IMR-90 (cell line): ENCODE measurements around the gene SPOCK3. TPM values are rescaled to one million over a fixed set of nuclear protein-coding genes. Genes with fewer than 3 reads are reported as not detected.

ENCODE experiments used
- ATAC-seq: fragments of 200-7000 bp; cut with Tn5 transposase; 2 replicates; pipeline ENCODE4 v1.9.1; 2020; ENCODE audit warnings: low read depth, mild to moderate bottlenecking, moderate library complexity
- BruUV-seq: library from RNA; stranded (reverse); fragments of 400-500 nt; replicated peaks from 2 replicates; lab custom pipeline; 2021; lab: Mats Ljungman, UMichigan
- CTCF ChIA-PET: fragments of 300-600 bp; formaldehyde crosslinking; extraction: SDS; loops from one replicate; lab custom pipeline; 2021; ENCODE audit warnings: antibody characterized with exemption; lab: Yijun Ruan, JAX
- POLR2A ChIA-PET: fragments of 300-600 bp; sonication (Branson Sonifier 250); formaldehyde crosslinking; loops from one replicate; lab custom pipeline; 2022; ENCODE audit warnings: antibody characterized with exemption; ENCODE audit not compliant: unreplicated experiment; lab: Charles Lee
- DNase-seq: peaks from one replicate; pipeline ENCODE4 v3.0.0; 2013
- H2AFZ ChIP-seq: replicated peaks from 2 replicates; pipeline ENCODE3; 2013; ENCODE audit warnings: low read length, mild to moderate bottlenecking; ENCODE audit not compliant: poor library complexity
- H2AK5ac ChIP-seq: 2 replicates; pipeline ENCODE4 v1.6.1; 2013; ENCODE audit warnings: low read depth, low read length, inconsistent platforms
- H2AK9ac ChIP-seq: replicated peaks from 2 replicates; pipeline ENCODE3; 2013; ENCODE audit warnings: mild to moderate bottlenecking, low read depth, low read length, moderate library complexity; ENCODE audit not compliant: poor library complexity
- H2BK120ac ChIP-seq: 2 replicates; pipeline ENCODE4 v1.6.1; 2013; ENCODE audit warnings: low read depth, low read length, inconsistent platforms
- H2BK15ac ChIP-seq: 3 replicates; pipeline ENCODE4 v1.6.1; 2013; ENCODE audit warnings: low read depth, low read length, inconsistent platforms
- H2BK20ac ChIP-seq: 2 replicates; pipeline ENCODE4 v1.6.1; 2013; ENCODE audit warnings: low read depth, mild to moderate bottlenecking, inconsistent platforms, low read length, moderate library complexity
- H2BK5ac ChIP-seq: 2 replicates; pipeline ENCODE4 v1.6.1; 2013; ENCODE audit warnings: mild to moderate bottlenecking, low read depth, low read length, inconsistent platforms; ENCODE audit not compliant: poor library complexity, severe bottlenecking
- H3K14ac ChIP-seq: replicated peaks from 2 replicates; pipeline ENCODE4 v1.6.1; 2013; ENCODE audit warnings: low read depth, low read length, inconsistent platforms
- H3K18ac ChIP-seq: 2 replicates; pipeline ENCODE4 v1.6.1; 2013; ENCODE audit warnings: low read depth, low read length, control low read depth
- H3K23ac ChIP-seq: 2 replicates; pipeline ENCODE4 v1.6.1; 2013; ENCODE audit warnings: low read depth, low read length, inconsistent platforms
- H3K27ac ChIP-seq: 2 replicates; pipeline ENCODE4 v1.5.1; 2013; ENCODE audit warnings: mild to moderate bottlenecking, control low read depth, low read length; ENCODE audit not compliant: insufficient read depth
- H3K27me3 ChIP-seq: 2 replicates; pipeline ENCODE4 v1.6.1; 2013; ENCODE audit warnings: low read length; ENCODE audit not compliant: control insufficient read depth, insufficient read depth
- H3K36me3 ChIP-seq: 2 replicates; pipeline ENCODE4 v1.6.1; 2013; ENCODE audit warnings: low read length, mixed read lengths; ENCODE audit not compliant: control insufficient read depth, insufficient read depth
- H3K4ac ChIP-seq: 2 replicates; pipeline ENCODE4 v1.6.1; 2013; ENCODE audit warnings: low read depth, low read length, inconsistent platforms
- H3K4me1 ChIP-seq: 2 replicates; pipeline ENCODE4 v1.6.1; 2013; ENCODE audit warnings: low read length, mixed read lengths; ENCODE audit not compliant: control insufficient read depth, insufficient read depth
- H3K4me2 ChIP-seq: 2 replicates; pipeline ENCODE4 v1.6.1; 2013; ENCODE audit warnings: low read depth, mild to moderate bottlenecking, control low read depth, low read length, moderate library complexity
- H3K4me3 ChIP-seq: 2 replicates; pipeline ENCODE4 v1.5.1; 2013; ENCODE audit warnings: low read depth, mild to moderate bottlenecking, control low read depth, low read length, moderate library complexity; ENCODE audit not compliant: insufficient read depth
- H3K56ac ChIP-seq: 2 replicates; pipeline ENCODE4 v1.6.1; 2013; ENCODE audit warnings: low read length, inconsistent platforms; ENCODE audit not compliant: insufficient read depth; ENCODE audit errors: extremely low read depth
- H3K79me1 ChIP-seq, 2 experiments: 2 replicates each; pipeline ENCODE4 v1.6.1; 2013; ENCODE audit warnings: low read length in 2 of 2, inconsistent platforms in 1 of 2, low read depth in 1 of 2
- H3K9ac ChIP-seq: 2 replicates; pipeline ENCODE4 v1.6.1; 2013; ENCODE audit warnings: low read depth, low read length, control low read depth
- H3K9me1 ChIP-seq: 2 replicates; pipeline ENCODE4 v1.6.1; 2013; ENCODE audit warnings: low read length, inconsistent platforms; ENCODE audit not compliant: insufficient read depth
- H3K9me3 ChIP-seq: 2 replicates; pipeline ENCODE4 v1.6.1; 2013; ENCODE audit warnings: low read length; ENCODE audit not compliant: control insufficient read depth, insufficient read depth
- H4K20me1 ChIP-seq: 2 replicates; pipeline ENCODE4 v1.6.1; 2013; ENCODE audit warnings: low read length, inconsistent platforms; ENCODE audit not compliant: insufficient read depth
- H4K5ac ChIP-seq: 2 replicates; pipeline ENCODE4 v1.6.1; 2013; ENCODE audit warnings: mild to moderate bottlenecking, low read depth, low read length, control low read depth
- H4K8ac ChIP-seq, 2 experiments: 2 replicates each; pipeline ENCODE4 v1.6.1; 2013; ENCODE audit warnings: low read depth in 2 of 2, low read length in 2 of 2, control low read depth in 1 of 2, inconsistent platforms in 1 of 2
- H4K91ac ChIP-seq: 2 replicates; pipeline ENCODE4 v1.6.1; 2013; ENCODE audit warnings: low read depth, low read length, inconsistent platforms; ENCODE audit not compliant: insufficient read depth
- MAZ ChIP-seq: IDR thresholded peaks from 2 replicates; pipeline ENCODE4 v1.6.1; 2012; ENCODE audit warnings: low read depth, mild to moderate bottlenecking, low read length, improper control_type of control experiment, moderate library complexity, borderline replicate concordance
- WGBS, 2 experiments: methylation state at CpG; one replicate each; pipeline versions ENCODE4 v1.1.5 to v1.1.7; 2013; ENCODE audit warnings: missing lambda C conversion rate in 2 of 2; ENCODE audit not compliant: insufficient read length in 1 of 2; ENCODE audit errors: extremely low coverage in 2 of 2; 5-methylcytosine and 5-hydroxymethylcytosine counted together
- dilution Hi-C: fragments of 300-500 bp; cut with HindIII; formaldehyde crosslinking; loops from one replicate; pipeline ENCODE4 v1.14.3; 2018; ENCODE audit warnings: low sequenced_read_pairs; ENCODE audit not compliant: unreplicated experiment
- in situ Hi-C: fragments of 300-500 bp; cut with MboI; formaldehyde crosslinking; loops from 3 replicates; pipeline ENCODE4 v1.14.3; 2019; ENCODE audit warnings: low sequenced_read_pairs, inconsistent platforms, mixed read lengths
- intact Hi-C: fragments of 100-400 bp; cut with micrococcal nuclease; formaldehyde crosslinking; loops from 2 replicates; pipeline ENCODE4 v1.10.0; 2022
- polyA plus RNA-seq, 3 experiments: library from polyadenylated mRNA; depleted of rRNA; stranded (reverse); fragments of >200 nt; gene quantifications; 2 replicates each; pipeline ENCODE4 v1.2.3, GENCODE V29; 2012; ENCODE audit warnings: low replicate concordance in 1 of 3
- total RNA-seq: library from RNA; depleted of rRNA; stranded (reverse); fragments of >200 nt; gene quantifications from 2 replicates; pipeline ENCODE4 v1.2.3, GENCODE V29; 2012
- TF ChIP-seq, protein P1 (sequence below): fragments of 150-350 bp; IDR thresholded peaks from 2 replicates; pipeline ENCODE4 v1.6.1; 2017; ENCODE audit warnings: mild to moderate bottlenecking, antibody characterized with exemption, low read length, low read depth

SPOCK3 gene
- total and polyA plus RNA-seq, 2 of the 4 experiments (the other 2 are of a cell fraction), result not detected

- Histone ChIP-seq H4K91ac (no peak overlapping the region), H3K36me3 (no peaks in the 10 kb centered on the region), H4K8ac (no peak overlapping the region), H3K4me1 (no peaks in the 10 kb centered on the region), H2AK9ac (no peak overlapping the region), H3K79me1 (no peaks in the 10 kb centered on the region), H3K56ac (no peak overlapping the region), H2BK120ac (no peak overlapping the region), H3K14ac (no peak overlapping the region), H2AFZ (no peak overlapping the region), H2BK5ac (no peak overlapping the region), H2AK5ac (no peak overlapping the region), H3K27me3 (no peaks in the 10 kb centered on the region), H2BK20ac (no peak overlapping the region), H2BK15ac (no peak overlapping the region), H3K9me1 (no peaks in the 10 kb centered on the region), H3K23ac (no peak overlapping the region), H3K4me3 (no peak overlapping the region), H4K20me1 (no peaks in the 10 kb centered on the region), H3K9me3 (no peaks in the 10 kb centered on the region), H3K27ac (no peak overlapping the region), H3K4me2 (no peak overlapping the region), H4K5ac (no peak overlapping the region), H3K9ac (no peak overlapping the region), H3K18ac (no peak overlapping the region), H3K4ac (no peak overlapping the region)
- POLR2A ChIA-PET, result no interaction called here
- no peak for DNase-seq
- ATAC-seq, result no peak
- no CpG with 5 or more reads among the region's 1 CpG for WGBS, 2 experiments
- dilution Hi-C loops (no loop called here), intact Hi-C loops (no loop called here), in situ Hi-C loops (no loop called here)
- CTCF ChIA-PET, result no interaction called here
- no peak for TF ChIP-seq MAZ
- TF ChIP-seq, protein P1, sequence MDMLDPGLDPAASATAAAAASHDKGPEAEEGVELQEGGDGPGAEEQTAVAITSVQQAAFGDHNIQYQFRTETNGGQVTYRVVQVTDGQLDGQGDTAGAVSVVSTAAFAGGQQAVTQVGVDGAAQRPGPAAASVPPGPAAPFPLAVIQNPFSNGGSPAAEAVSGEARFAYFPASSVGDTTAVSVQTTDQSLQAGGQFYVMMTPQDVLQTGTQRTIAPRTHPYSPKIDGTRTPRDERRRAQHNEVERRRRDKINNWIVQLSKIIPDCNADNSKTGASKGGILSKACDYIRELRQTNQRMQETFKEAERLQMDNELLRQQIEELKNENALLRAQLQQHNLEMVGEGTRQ, result no peak
- BruUV-seq, result no TSS peak
Measured at GRCh38 chr4:166735553-166735952, 498.7 kb downstream of the SPOCK3 start.
